Vagina (tissue), 2 donors: ENCODE measurements around the gene EFCAB7.

Experiments
- POLR2A ChIP-seq, 2 donors: fragments of 450-650 bp; IDR thresholded peaks; one replicate each; pipeline ENCODE4 v1.6.1; 2017; ENCODE audit warnings: antibody characterized with exemption in 2 of 2, mild to moderate bottlenecking in 2 of 2, moderate library complexity in 2 of 2
- POLR2AphosphoS5 ChIP-seq, 2 donors: sonication (generic); formaldehyde crosslinking; IDR thresholded peaks; one replicate each; pipeline ENCODE4 v1.9.0; 2017; ENCODE audit warnings: antibody characterized with exemption in 2 of 2, mild to moderate bottlenecking in 2 of 2, low read depth in 1 of 2; ENCODE audit not compliant: insufficient read depth in 1 of 2
- TF ChIP-seq, protein P1 (sequence below), 3 experiments: fragments of 450-650 bp in 2 of 3; fragments of 200-600 bp in 1 of 3; sonication (generic) in 1 of 3; IDR thresholded peaks; one replicate each; pipeline ENCODE4 v1.5.1; 2017 to 2019; ENCODE audit warnings: antibody characterized with exemption in 3 of 3, mild to moderate bottlenecking in 2 of 3, moderate library complexity in 2 of 3

DNA sequence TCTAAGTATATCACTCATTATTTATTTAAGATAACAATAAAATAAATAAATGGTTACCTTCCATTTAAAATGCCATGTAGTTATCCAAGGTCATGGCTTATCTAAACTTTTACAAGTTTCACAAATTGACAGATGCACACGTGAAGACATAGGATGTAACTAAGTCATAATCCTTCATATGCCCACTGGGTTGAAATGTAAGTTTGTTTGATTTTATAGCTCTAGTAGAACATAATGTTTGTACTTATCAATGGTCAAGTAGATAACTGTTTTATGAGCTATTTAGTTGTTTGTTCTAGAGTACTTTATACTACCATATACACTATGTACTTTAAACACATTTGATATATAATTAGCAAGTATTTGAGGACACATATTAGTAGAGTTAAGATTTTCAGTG, 43.3 kb upstream of the EFCAB7 start:
- TF ChIP-seq, protein P1, sequence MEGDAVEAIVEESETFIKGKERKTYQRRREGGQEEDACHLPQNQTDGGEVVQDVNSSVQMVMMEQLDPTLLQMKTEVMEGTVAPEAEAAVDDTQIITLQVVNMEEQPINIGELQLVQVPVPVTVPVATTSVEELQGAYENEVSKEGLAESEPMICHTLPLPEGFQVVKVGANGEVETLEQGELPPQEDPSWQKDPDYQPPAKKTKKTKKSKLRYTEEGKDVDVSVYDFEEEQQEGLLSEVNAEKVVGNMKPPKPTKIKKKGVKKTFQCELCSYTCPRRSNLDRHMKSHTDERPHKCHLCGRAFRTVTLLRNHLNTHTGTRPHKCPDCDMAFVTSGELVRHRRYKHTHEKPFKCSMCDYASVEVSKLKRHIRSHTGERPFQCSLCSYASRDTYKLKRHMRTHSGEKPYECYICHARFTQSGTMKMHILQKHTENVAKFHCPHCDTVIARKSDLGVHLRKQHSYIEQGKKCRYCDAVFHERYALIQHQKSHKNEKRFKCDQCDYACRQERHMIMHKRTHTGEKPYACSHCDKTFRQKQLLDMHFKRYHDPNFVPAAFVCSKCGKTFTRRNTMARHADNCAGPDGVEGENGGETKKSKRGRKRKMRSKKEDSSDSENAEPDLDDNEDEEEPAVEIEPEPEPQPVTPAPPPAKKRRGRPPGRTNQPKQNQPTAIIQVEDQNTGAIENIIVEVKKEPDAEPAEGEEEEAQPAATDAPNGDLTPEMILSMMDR (IDR thresholded peaks at IDR 0.05): no peak
- TF ChIP-seq POLR2A (IDR thresholded peaks at IDR 0.05) (no peak), POLR2AphosphoS5 (IDR thresholded peaks at IDR 0.05; ENCODE audit: insufficient read depth in 1 of 2, low read depth in 1 of 2) (no peak)
